ENCODE measurements around the gene FAM163A. TPM values are rescaled to one million over a fixed set of nuclear protein-coding genes. Genes with fewer than 3 reads are reported as not detected.

FAM163A gene
- polyA plus RNA-seq (2012; ENCODE audit: insufficient read length, low read depth): 0.53 TPM

GRCh38 chr1:179742717-179743678, at the start of gene FAM163A:
FAM163A (plus strand) TSS chr1:179743291; CDS start chr1:179813098, 69,807 bp downstream.
- no peak for TF ChIP-seq REST (IDR thresholded peaks at IDR 0.05; ENCODE audit: insufficient read depth in 1 of 2, low read depth in 2 of 2, low read length in 2 of 2)
- no peak for TF ChIP-seq POLR2AphosphoS5 (IDR thresholded peaks at IDR 0.05; ENCODE audit: low read depth, low read length)
- no peak for TF ChIP-seq SIN3A (IDR thresholded peaks at IDR 0.05; ENCODE audit: borderline replicate concordance, insufficient read depth, low read length)
- TF ChIP-seq FOXP2 (optimal IDR thresholded peaks at IDR 0.05; ENCODE audit: borderline replicate concordance, extremely low read depth, extremely low read length, insufficient read depth): no peak
- no peak for TF ChIP-seq TAF1 (IDR thresholded peaks at IDR 0.05; ENCODE audit: borderline replicate concordance, insufficient read depth, low read length)

- TF ChIP-seq TAF1 (IDR thresholded peaks at IDR 0.05; ENCODE audit: borderline replicate concordance, insufficient read depth, low read length): no peak
- TF ChIP-seq REST (IDR thresholded peaks at IDR 0.05; ENCODE audit: insufficient read depth in 1 of 2, low read depth in 2 of 2, low read length in 2 of 2): no peak
- no peak for TF ChIP-seq SIN3A (IDR thresholded peaks at IDR 0.05; ENCODE audit: borderline replicate concordance, insufficient read depth, low read length)
- TF ChIP-seq POLR2AphosphoS5 (IDR thresholded peaks at IDR 0.05; ENCODE audit: low read depth, low read length): no peak
- TF ChIP-seq FOXP2 (optimal IDR thresholded peaks at IDR 0.05; ENCODE audit: borderline replicate concordance, extremely low read depth, extremely low read length, insufficient read depth): no peak
Observed at GRCh38 chr1:179702946-179703539, 40.0 kb upstream of the FAM163A start.

- TF ChIP-seq TAF1 (IDR thresholded peaks at IDR 0.05; ENCODE audit: borderline replicate concordance, insufficient read depth, low read length) (no peak), POLR2AphosphoS5 (IDR thresholded peaks at IDR 0.05; ENCODE audit: low read depth, low read length) (no peak), FOXP2 (optimal IDR thresholded peaks at IDR 0.05; ENCODE audit: borderline replicate concordance, extremely low read depth, extremely low read length, insufficient read depth) (no peak), REST (IDR thresholded peaks at IDR 0.05; ENCODE audit: insufficient read depth in 1 of 2, low read depth in 2 of 2, low read length in 2 of 2) (no peak), SIN3A (IDR thresholded peaks at IDR 0.05; ENCODE audit: borderline replicate concordance, insufficient read depth, low read length) (no peak)
Observed at GRCh38 chr1:179706339-179706941, 36.7 kb upstream of the FAM163A start.

GRCh38 chr1:179707406-179707805, 35.7 kb upstream of the FAM163A start:
- TF ChIP-seq POLR2AphosphoS5 (IDR thresholded peaks at IDR 0.05; ENCODE audit: low read depth, low read length) (no peak), FOXP2 (optimal IDR thresholded peaks at IDR 0.05; ENCODE audit: borderline replicate concordance, extremely low read depth, extremely low read length, insufficient read depth) (no peak), REST (IDR thresholded peaks at IDR 0.05; ENCODE audit: insufficient read depth in 1 of 2, low read depth in 2 of 2, low read length in 2 of 2) (no peak), TAF1 (IDR thresholded peaks at IDR 0.05; ENCODE audit: borderline replicate concordance, insufficient read depth, low read length) (no peak), SIN3A (IDR thresholded peaks at IDR 0.05; ENCODE audit: borderline replicate concordance, insufficient read depth, low read length) (no peak)
